Mesenchymal stem cell (in vitro differentiated cells and primary cell): Measurements from ENCODE around the gene ROBO1.

ENCODE experiments used
- DNase-seq: peaks from one replicate; pipeline ENCODE4 v3.0.0-alpha.2; 2013
- H2AFZ ChIP-seq: one replicate; pipeline ENCODE4 v1.6.1; 2013; ENCODE audit warnings: low read depth, mild to moderate bottlenecking, control low read depth, inconsistent platforms, low read length, moderate library complexity
- H2AK5ac ChIP-seq: 2 replicates; pipeline ENCODE4 v1.6.1; 2013; ENCODE audit warnings: low read length, moderate library complexity, mild to moderate bottlenecking, inconsistent platforms; ENCODE audit not compliant: severe bottlenecking
- H2BK120ac ChIP-seq: one replicate; pipeline ENCODE4 v1.6.1; 2013; ENCODE audit warnings: low read depth, mild to moderate bottlenecking, inconsistent platforms, low read length, moderate library complexity
- H2BK12ac ChIP-seq, 2 experiments: one replicate each; pipeline ENCODE4 v1.6.1; 2013; ENCODE audit warnings: inconsistent platforms in 2 of 2, low read length in 2 of 2, mild to moderate bottlenecking in 2 of 2, moderate library complexity in 2 of 2, control low read depth in 1 of 2
- H2BK15ac ChIP-seq: one replicate; pipeline ENCODE4 v1.6.1; 2013; ENCODE audit warnings: mild to moderate bottlenecking, low read depth, inconsistent platforms; ENCODE audit not compliant: poor library complexity, severe bottlenecking
- H2BK5ac ChIP-seq: 2 replicates; pipeline ENCODE4 v1.6.1; 2013; ENCODE audit warnings: low read depth, mild to moderate bottlenecking, low read length, control low read depth, inconsistent platforms; ENCODE audit not compliant: poor library complexity, severe bottlenecking
- H3K14ac ChIP-seq, 2 experiments: one replicate each; pipeline ENCODE4 v1.6.1; 2013; ENCODE audit warnings: inconsistent platforms in 2 of 2, low read length in 2 of 2, control low read depth in 1 of 2, mild to moderate bottlenecking in 1 of 2, moderate library complexity in 1 of 2
- H3K18ac ChIP-seq, 2 experiments: one replicate each; pipeline ENCODE4 v1.6.1; 2013; ENCODE audit warnings: inconsistent platforms in 2 of 2, low read length in 2 of 2, control low read depth in 1 of 2, low read depth in 1 of 2, mild to moderate bottlenecking in 1 of 2
- H3K23ac ChIP-seq, 2 experiments: one replicate each; pipeline ENCODE4 v1.6.1; 2013; ENCODE audit warnings: inconsistent platforms in 2 of 2, low read length in 2 of 2, mild to moderate bottlenecking in 2 of 2, moderate library complexity in 2 of 2, control low read depth in 1 of 2
- H3K27ac ChIP-seq: 2 replicates; pipeline ENCODE4 v1.5.1; 2013; ENCODE audit warnings: mild to moderate bottlenecking, moderate library complexity, low read length, control low read depth, inconsistent platforms; ENCODE audit not compliant: poor library complexity, severe bottlenecking
- H3K27me3 ChIP-seq, 2 experiments: 2 replicates each; pipeline versions ENCODE4 v1.6.1 to v1.7.0; 2013; ENCODE audit warnings: low read length in 2 of 2, mild to moderate bottlenecking in 2 of 2, moderate library complexity in 2 of 2, control low read depth in 1 of 2, inconsistent platforms in 1 of 2; ENCODE audit not compliant: control insufficient read depth in 1 of 2, insufficient read depth in 1 of 2
- H3K36me3 ChIP-seq, 2 experiments: 2 replicates each; pipeline versions ENCODE4 v1.6.1 to v1.7.0; 2013; ENCODE audit warnings: low read length in 2 of 2, control low read depth in 1 of 2, inconsistent platforms in 1 of 2, low read depth in 1 of 2, mild to moderate bottlenecking in 1 of 2; ENCODE audit not compliant: insufficient read depth in 2 of 2, control insufficient read depth in 1 of 2
- H3K4ac ChIP-seq, 2 experiments: one replicate each; pipeline ENCODE4 v1.6.1; 2013; ENCODE audit warnings: inconsistent platforms in 2 of 2, low read length in 2 of 2, mild to moderate bottlenecking in 2 of 2, moderate library complexity in 2 of 2, control low read depth in 1 of 2, low read depth in 1 of 2
- H3K4me1 ChIP-seq: 2 replicates; pipeline ENCODE4 v1.6.1; 2013; ENCODE audit warnings: low read depth, low read length, control low read depth; ENCODE audit not compliant: control insufficient read depth, insufficient read depth
- H3K4me2 ChIP-seq: 2 replicates; pipeline ENCODE4 v1.6.1; 2013; ENCODE audit warnings: low read length, mild to moderate bottlenecking, inconsistent platforms; ENCODE audit not compliant: poor library complexity, severe bottlenecking
- H3K4me3 ChIP-seq, 2 experiments: 2 replicates each; pipeline versions ENCODE4 v1.5.1 to v1.7.0; 2013; ENCODE audit warnings: low read length in 2 of 2, mild to moderate bottlenecking in 2 of 2, control low read depth in 1 of 2, low read depth in 1 of 2; ENCODE audit not compliant: insufficient read depth in 1 of 2
- H3K79me1 ChIP-seq: replicated peaks from 2 replicates; pipeline ENCODE4 v1.6.1; 2013; ENCODE audit warnings: mild to moderate bottlenecking, control low read depth, low read length, inconsistent platforms; ENCODE audit not compliant: poor library complexity, severe bottlenecking
- H3K9ac ChIP-seq: 2 replicates; pipeline ENCODE4 v1.7.0; 2013; ENCODE audit warnings: mild to moderate bottlenecking, low read length, moderate library complexity
- H3K9me3 ChIP-seq: 2 replicates; pipeline ENCODE4 v1.7.0; 2013; ENCODE audit warnings: mild to moderate bottlenecking, low read length; ENCODE audit not compliant: control insufficient read depth
- H4K8ac ChIP-seq: one replicate; pipeline ENCODE4 v1.6.1; 2013; ENCODE audit warnings: inconsistent platforms, mild to moderate bottlenecking, low read length, moderate library complexity
- H4K91ac ChIP-seq: one replicate; pipeline ENCODE4 v1.6.1; 2013; ENCODE audit warnings: mild to moderate bottlenecking, low read length, inconsistent platforms
- WGBS: methylation state at CpG from one replicate; pipeline ENCODE4 v1.1.7; 2013; ENCODE audit warnings: mixed read lengths; 5-methylcytosine and 5-hydroxymethylcytosine counted together

ROBO1 gene

GRCh38 chr3:79157191-79157590 is 610.6 kb downstream of the ROBO1 start:
- Histone ChIP-seq H3K4me3 (no peak overlapping the region), H3K4me2 (no peak overlapping the region), H2BK15ac (no peak overlapping the region), H3K36me3 (no peaks in the 10 kb centered on the region), H2BK5ac (no peak overlapping the region), H2BK120ac (no peak overlapping the region), H4K8ac (no peak overlapping the region), H4K91ac (no peak overlapping the region), H3K4me1 (no peaks in the 10 kb centered on the region), H3K4ac (no peak overlapping the region), H3K14ac (peak overlapping the region in 1 of 2 experiments; percentile 86), H2AFZ (no peak overlapping the region), H3K27ac (no peak overlapping the region), H3K9me3 (no peaks in the 10 kb centered on the region), H3K23ac (peak overlapping the region in 1 of 2 experiments; percentile 90), H3K9ac (no peak overlapping the region), H2BK12ac (no peak overlapping the region), H3K79me1 (no peaks in the 10 kb centered on the region), H3K18ac (no peak overlapping the region), H3K27me3 (no peaks in the 10 kb centered on the region), H2AK5ac (no peak overlapping the region)
- no peak for DNase-seq

- Histone ChIP-seq H3K4ac (no peak overlapping the region), H3K4me2 (no peak overlapping the region), H3K36me3 (no peaks in the 10 kb centered on the region), H4K91ac (no peak overlapping the region), H3K18ac (no peak overlapping the region), H4K8ac (no peak overlapping the region), H3K4me1 (no peaks in the 10 kb centered on the region), H3K79me1 (no peaks in the 10 kb centered on the region), H2BK12ac (no peak overlapping the region), H3K9ac (no peak overlapping the region), H2BK15ac (no peak overlapping the region), H2AFZ (no peak overlapping the region), H2BK120ac (no peak overlapping the region), H3K14ac (no peak overlapping the region), H2BK5ac (no peak overlapping the region), H2AK5ac (no peak overlapping the region), H3K23ac (no peak overlapping the region), H3K27me3 (no peaks in the 10 kb centered on the region), H3K4me3 (no peak overlapping the region), H3K27ac (no peak overlapping the region), H3K9me3 (no peaks in the 10 kb centered on the region)
- no peak for DNase-seq
- WGBS: 83% methylated on average over 2 of the region's 2 CpGs
These were observed 612.9 kb downstream of the ROBO1 start for GRCh38 chr3:79154865-79155264.

DNA sequence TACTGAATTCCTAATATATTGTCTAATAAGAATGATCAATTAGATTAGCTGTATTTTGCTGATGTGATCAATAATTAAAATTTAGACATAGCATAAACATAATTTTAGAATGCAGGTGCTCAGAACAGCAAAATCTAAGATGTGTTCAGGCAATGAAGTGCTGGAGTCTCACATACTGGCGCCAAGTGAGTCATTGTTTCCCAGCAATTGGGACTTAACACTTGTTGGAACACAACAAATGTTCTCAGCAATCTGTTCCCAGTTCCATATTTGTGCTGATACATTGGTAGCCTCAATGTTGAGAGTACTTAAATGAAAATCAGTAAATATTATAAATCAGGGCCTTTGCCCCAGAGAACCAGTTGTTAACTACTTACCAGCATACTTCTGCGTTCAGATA is 619.0 kb downstream of the ROBO1 start:
- no peak overlapping the region for H3K9ac ChIP-seq
- no peak overlapping the region for H2BK12ac ChIP-seq
- H3K27ac ChIP-seq: no peak overlapping the region
- H4K91ac ChIP-seq: no peak overlapping the region
- H2AFZ ChIP-seq: no peak overlapping the region
- H3K14ac ChIP-seq: no peak overlapping the region
- no peak overlapping the region for H2AK5ac ChIP-seq
- no peak overlapping the region for H3K4me2 ChIP-seq
- no peaks in the 10 kb centered on the region for H3K4me1 ChIP-seq
- H2BK5ac ChIP-seq: no peak overlapping the region
- no peak for DNase-seq
- H2BK120ac ChIP-seq: no peak overlapping the region
- no peaks in the 10 kb centered on the region for H3K79me1 ChIP-seq
- no peak overlapping the region for H3K4me3 ChIP-seq
- H3K27me3 ChIP-seq: no peaks in the 10 kb centered on the region
- no peak overlapping the region for H3K4ac ChIP-seq
- no peaks in the 10 kb centered on the region for H3K36me3 ChIP-seq
- WGBS: 96% methylated on average over 2 of the region's 2 CpGs
- H4K8ac ChIP-seq: no peak overlapping the region
- H3K18ac ChIP-seq: no peak overlapping the region
- no peak overlapping the region for H3K23ac ChIP-seq
- H3K9me3 ChIP-seq: no peaks in the 10 kb centered on the region
- H2BK15ac ChIP-seq: no peak overlapping the region

GRCh38 chr3:79146024-79146423 is 621.8 kb downstream of the ROBO1 start:
- no peak overlapping the region for H2BK12ac ChIP-seq
- H3K27ac ChIP-seq: no peak overlapping the region
- 100% methylated on average over 1 of the region's 3 CpGs for WGBS

More at GRCh38 chr3:79146024-79146423, 621.8 kb downstream of the ROBO1 start:
- Histone ChIP-seq H4K8ac (no peak overlapping the region), H2AK5ac (no peak overlapping the region), H3K4me1 (no peaks in the 10 kb centered on the region), H3K36me3 (no peaks in the 10 kb centered on the region), H2AFZ (no peak overlapping the region), H3K4me3 (no peak overlapping the region), H2BK15ac (no peak overlapping the region), H4K91ac (no peak overlapping the region), H3K4me2 (no peak overlapping the region), H3K4ac (no peak overlapping the region), H3K23ac (no peak overlapping the region), H2BK120ac (no peak overlapping the region), H3K79me1 (no peaks in the 10 kb centered on the region), H2BK5ac (no peak overlapping the region), H3K18ac (no peak overlapping the region), H3K9ac (no peak overlapping the region), H3K14ac (no peak overlapping the region), H3K9me3 (no peaks in the 10 kb centered on the region), H3K27me3 (no peaks in the 10 kb centered on the region)
- no peak for DNase-seq
